ENCODE data around the gene PTPN3. TPM values are rescaled to one million over a fixed set of nuclear protein-coding genes. Genes with fewer than 3 reads are reported as not detected.

PTPN3 gene
- total RNA-seq, 2 donors from 2014 or later: 23.6 to 26.7 TPM

GRCh38 chr9:109468927-109469326, 29.2 kb downstream of the PTPN3 start:
- Histone ChIP-seq H3K9ac (ENCODE audit: low read depth in 2 of 2, low read length in 2 of 2) (no peak overlapping the region), H3K9me3 (no peaks in the 10 kb centered on the region), H3K27ac (no peak overlapping the region), H3K4me3 (no peak overlapping the region), H3K36me3 (no peaks in the 10 kb centered on the region), H3K27me3 (no peaks in the 10 kb centered on the region), H3K4me1 (no peaks in the 10 kb centered on the region)
- no peak for DNase-seq
- intact Hi-C loops (cut with DNase I): no loop called here
- TF ChIP-seq, protein P1, sequence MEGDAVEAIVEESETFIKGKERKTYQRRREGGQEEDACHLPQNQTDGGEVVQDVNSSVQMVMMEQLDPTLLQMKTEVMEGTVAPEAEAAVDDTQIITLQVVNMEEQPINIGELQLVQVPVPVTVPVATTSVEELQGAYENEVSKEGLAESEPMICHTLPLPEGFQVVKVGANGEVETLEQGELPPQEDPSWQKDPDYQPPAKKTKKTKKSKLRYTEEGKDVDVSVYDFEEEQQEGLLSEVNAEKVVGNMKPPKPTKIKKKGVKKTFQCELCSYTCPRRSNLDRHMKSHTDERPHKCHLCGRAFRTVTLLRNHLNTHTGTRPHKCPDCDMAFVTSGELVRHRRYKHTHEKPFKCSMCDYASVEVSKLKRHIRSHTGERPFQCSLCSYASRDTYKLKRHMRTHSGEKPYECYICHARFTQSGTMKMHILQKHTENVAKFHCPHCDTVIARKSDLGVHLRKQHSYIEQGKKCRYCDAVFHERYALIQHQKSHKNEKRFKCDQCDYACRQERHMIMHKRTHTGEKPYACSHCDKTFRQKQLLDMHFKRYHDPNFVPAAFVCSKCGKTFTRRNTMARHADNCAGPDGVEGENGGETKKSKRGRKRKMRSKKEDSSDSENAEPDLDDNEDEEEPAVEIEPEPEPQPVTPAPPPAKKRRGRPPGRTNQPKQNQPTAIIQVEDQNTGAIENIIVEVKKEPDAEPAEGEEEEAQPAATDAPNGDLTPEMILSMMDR (IDR thresholded peaks at IDR 0.05): no peak

- H3K9me3 ChIP-seq: no peaks in the 10 kb centered on the region
- intact Hi-C loops (cut with DNase I): no loop called here
- H3K9ac ChIP-seq (ENCODE audit: low read depth in 2 of 2, low read length in 2 of 2): no peak overlapping the region
- no peak for DNase-seq
- H3K4me3 ChIP-seq: no peak overlapping the region
- H3K4me1 ChIP-seq: no peaks in the 10 kb centered on the region
- TF ChIP-seq, protein P1 (IDR thresholded peaks at IDR 0.05): no peak
- no peaks in the 10 kb centered on the region for H3K27me3 ChIP-seq
- H3K36me3 ChIP-seq: no peaks in the 10 kb centered on the region
- H3K27ac ChIP-seq: no peak overlapping the region
Observed at GRCh38 chr9:109467936-109468335, 30.2 kb downstream of the PTPN3 start.

DNA sequence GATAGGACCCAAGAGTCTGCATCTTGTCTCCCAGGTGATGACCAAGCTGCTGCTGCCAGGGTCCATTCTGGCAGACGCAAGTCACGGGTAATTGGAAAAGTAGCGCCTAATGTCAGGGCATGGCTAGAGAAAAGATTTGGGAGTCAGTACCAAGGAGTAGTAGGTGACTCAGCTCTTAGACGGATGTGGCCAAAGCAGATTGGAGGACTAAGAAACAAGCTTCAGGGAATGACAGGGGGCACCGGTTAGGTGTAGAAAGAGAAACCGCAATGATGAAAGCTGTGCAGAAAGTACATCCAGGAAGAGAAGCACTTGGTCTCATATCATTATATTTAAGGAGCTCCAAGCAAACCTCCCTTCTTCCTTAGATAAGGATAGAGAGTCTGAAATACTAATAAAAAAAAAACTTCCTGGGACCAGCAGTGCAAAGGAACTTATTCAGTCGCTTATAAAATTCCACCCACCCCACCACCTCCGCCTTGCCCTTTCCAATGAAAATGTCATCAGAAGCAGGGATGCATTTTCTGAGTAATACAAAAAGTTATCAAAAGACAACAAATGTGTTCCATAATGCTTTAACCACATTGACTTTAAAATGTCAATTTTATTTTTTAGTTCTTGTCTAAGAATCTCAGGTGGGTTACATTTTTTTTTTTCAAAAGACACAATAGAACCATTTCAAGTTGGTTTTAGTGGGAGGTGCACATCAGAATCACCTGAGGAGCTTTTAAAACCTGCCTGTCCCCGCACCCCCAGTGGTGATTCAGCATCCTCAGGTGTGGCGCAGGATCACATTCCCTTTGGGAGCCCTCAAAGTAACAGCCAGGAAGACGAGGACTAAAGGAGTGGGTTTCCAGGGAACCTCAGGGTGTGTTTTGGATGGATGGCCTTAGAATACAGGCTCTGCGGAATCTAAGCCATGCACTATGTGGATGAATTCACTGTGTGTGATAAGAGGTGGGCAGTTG, 31.2 kb downstream of the PTPN3 start:
- no peak overlapping the region for H3K4me3 ChIP-seq
- H3K27ac ChIP-seq: no peak overlapping the region

GRCh38 chr9:109463924-109464625, 34.0 kb downstream of the PTPN3 start:
- Histone ChIP-seq H3K27ac (no peak overlapping the region), H3K36me3 (no peaks in the 10 kb centered on the region), H3K9ac (ENCODE audit: low read depth in 2 of 2, low read length in 2 of 2) (no peak overlapping the region), H3K4me1 (no peaks in the 10 kb centered on the region), H3K9me3 (no peaks in the 10 kb centered on the region), H3K4me3 (no peak overlapping the region), H3K27me3 (no peaks in the 10 kb centered on the region)
- DNase-seq: no peak
- intact Hi-C loops (cut with DNase I): no loop called here
- TF ChIP-seq, protein P1 (IDR thresholded peaks at IDR 0.05): no peak

More for the DNA sequence above, 31.2 kb downstream of the PTPN3 start:
- no peaks in the 10 kb centered on the region for H3K27me3 ChIP-seq
- no peaks in the 10 kb centered on the region for H3K4me1 ChIP-seq
- no peak for DNase-seq
- intact Hi-C loops (cut with DNase I): no loop called here
- no peaks in the 10 kb centered on the region for H3K36me3 ChIP-seq
- no peaks in the 10 kb centered on the region for H3K9me3 ChIP-seq
- H3K9ac ChIP-seq (ENCODE audit: low read depth in 2 of 2, low read length in 2 of 2): no peak overlapping the region
- TF ChIP-seq, protein P1 (IDR thresholded peaks at IDR 0.05): no peak

GRCh38 chr9:109460576-109460975, 37.5 kb downstream of the PTPN3 start:
- TF ChIP-seq, protein P1 (IDR thresholded peaks at IDR 0.05): no peak
- no peak overlapping the region for H3K4me3 ChIP-seq
- intact Hi-C loops (cut with DNase I): no loop called here

More at GRCh38 chr9:109460576-109460975, 37.5 kb downstream of the PTPN3 start:
- Histone ChIP-seq H3K36me3 (no peaks in the 10 kb centered on the region), H3K9me3 (no peaks in the 10 kb centered on the region), H3K27me3 (no peaks in the 10 kb centered on the region), H3K27ac (no peak overlapping the region), H3K4me1 (no peaks in the 10 kb centered on the region), H3K9ac (ENCODE audit: low read depth in 2 of 2, low read length in 2 of 2) (no peak overlapping the region)
- no peak for DNase-seq

Measured in colonic mucosa (tissue), 4 donors.